NAMALWA (cell line): Measurements from ENCODE around the gene MRE11.
"Not testable (repeated sequence)": the region's sequence is repeated elsewhere in the genome, so short reads cannot be mapped to it uniquely, and the experiment has no call there.

Experiments used
- DNase-seq: peaks from one replicate; pipeline ENCODE4 v3.0.0-alpha.2; 2015; ENCODE audit warnings: low spot score

MRE11 gene

DNA sequence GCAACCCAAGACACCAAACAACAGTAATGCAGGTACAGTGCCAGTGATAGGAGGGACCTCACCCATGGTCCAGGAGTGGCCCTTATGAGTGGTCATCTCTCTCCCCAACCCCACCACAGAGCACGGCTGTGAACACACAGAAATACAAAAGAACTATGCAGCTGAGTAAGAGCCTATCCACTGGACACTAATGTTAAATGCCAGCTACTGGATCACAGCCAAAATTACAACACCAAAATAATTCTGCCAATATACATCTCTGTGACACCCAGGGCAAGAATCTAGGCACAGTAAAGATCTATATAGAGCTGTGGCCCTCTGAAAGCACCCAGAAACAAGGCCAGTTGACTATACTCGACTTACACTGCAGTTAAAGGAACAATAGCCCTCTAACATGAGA, 69.6 kb downstream of the MRE11 start:
- no peak for DNase-seq

DNA sequence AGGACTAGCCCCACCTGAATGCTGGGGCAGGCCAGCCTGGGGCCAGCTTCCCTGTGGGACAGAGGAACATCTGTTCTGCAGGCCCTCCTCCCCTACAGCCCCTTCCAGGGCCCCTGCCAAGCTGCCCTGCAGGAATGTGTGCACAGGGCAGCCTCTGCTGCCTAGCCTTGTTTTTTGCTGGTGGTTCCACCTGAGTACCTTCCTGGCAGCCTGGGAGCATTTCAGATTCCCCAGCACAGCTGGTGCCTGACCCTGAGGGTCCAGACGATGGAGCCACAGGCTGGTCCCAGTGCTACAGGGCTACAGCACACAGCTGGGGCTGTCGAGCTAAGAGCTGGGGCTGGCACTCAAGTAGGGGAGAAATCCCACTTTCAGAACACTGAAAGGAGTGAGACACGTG, 70.1 kb downstream of the MRE11 start:
- DNase-seq = no peak

DNA sequence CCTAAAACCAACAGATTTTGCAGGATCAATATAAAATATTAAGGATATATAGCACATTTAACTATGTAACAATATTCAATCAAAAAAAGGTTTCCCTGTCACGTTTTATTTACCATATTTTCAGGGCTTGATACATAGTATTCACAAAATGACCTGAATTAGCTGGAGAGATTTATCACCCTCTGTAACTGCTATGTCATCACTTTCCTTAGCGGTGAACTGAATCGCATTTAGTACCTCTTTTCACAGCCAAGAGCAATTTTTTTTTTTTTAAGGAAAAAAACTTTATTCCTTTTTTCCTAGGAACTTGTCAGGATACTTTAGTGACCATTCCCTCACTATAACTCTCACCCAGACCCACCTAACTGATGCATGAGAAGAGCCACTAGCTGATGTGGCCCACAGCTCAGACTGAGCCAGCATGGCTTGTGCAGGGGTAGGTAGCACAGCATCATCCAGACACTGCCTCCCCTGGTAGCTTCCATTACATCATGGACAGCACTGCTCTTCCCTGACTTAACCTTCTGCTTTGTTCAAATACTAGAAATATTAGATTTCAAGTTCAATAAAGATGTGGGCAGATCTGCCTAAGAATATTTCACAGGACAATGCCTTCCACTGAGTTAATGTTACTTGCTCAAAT, 75.4 kb downstream of the MRE11 start:
- DNase-seq = no peak

DNA sequence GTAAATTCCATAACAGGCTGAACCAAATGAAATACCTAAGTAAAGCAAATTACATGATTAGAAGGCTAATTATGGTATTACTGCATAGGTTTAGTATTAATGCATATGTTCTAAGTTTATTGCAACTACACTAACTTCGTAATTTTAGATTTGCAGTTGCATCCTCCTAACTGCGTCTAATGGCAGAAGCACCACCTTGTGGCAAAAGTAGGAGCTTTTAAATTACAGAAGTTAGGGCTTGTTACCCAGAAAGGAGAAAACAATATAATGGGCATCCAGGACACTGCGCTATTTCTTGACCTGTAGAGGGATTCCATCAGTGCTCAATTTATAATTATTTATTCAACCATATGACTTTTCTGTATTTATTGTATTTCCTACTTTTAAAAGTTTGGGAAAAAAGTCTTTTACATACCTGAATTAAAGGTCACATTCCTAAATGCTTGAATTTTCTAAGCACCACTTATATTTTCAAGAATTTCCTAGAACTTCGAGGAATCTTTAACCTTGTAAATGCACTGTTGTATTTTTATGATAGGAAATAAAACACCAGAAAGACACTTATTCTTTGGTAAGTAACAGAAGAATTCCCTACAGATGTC, 76.2 kb downstream of the MRE11 start:
- DNase-seq = peak; percentile 34

DNA sequence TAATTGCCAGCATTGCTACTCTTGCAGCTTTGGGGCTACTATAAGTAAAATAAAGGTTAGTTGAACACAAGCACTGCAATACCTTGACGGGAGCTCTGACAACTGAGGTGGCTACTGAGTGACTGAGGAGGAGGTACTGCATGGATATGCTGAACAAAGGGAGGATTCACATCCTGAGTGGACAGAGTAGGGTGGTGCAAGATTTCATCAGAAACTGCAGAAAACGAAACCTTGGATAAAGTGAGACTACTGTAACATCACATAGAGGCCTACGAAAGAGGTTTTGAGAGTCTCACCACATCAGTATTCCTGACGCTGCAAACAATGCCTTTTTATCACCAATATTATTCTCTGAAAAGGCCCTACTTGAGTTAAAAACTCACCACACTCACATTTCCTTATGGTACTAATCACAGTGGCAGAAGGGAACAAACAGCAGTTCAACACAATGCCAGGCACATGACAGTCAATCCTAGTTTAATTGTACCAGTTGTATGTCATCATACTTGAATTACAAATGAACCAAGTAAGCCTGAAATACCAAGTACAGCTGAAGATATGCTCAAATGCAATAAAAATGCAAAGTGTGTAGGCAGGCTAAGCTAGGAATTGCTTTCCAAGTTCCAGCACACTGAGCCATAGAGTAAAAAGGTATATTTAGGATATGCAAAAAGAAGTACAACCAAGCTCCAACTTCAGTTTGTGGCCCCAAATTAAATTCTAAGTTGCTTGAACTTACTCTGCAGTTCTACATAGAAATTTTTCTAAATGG, 88.4 kb downstream of the MRE11 start:
- no peak for DNase-seq

DNA sequence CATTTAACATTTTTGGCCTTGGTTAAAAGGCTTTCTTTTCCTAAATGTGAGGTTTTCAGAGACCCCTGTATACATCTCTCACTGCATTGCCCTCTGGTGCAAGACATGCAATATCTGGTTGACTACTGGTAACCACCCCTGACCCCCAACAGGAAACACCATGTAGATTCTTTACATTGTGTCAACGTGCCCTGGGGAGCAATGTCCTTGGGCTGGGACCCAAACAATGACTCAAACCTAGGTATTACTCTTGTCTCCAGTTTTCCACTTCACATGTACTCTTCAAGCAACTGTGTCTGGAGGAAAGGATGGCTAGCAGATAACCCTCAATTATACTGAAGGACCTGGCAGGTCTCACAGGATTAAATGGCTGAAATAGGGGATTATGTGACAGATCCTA, 91.3 kb downstream of the MRE11 start:
- no peak for DNase-seq

DNA sequence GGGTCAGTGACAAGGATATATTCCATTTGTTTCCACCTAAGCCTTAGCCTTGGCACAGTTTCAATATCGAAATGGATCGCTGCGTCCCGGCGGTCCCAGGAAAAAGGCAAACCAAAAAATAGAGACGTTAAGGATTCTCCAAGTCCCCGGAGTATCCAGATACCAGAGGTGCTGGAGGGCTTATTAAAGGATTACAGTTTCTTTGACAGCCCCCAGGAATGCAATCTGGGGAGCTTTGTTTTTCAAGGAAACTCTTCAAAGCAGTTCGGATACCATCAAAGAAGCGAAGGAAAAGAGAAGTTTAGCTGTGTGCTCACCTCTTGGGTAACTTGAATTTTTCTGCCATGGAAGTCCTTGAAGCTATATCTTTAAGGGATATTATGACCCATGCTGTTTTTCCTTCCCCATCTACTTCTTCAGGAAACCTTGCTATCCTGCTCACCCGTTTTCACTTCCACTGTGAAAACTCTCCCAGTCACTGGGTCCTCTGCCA, 91.8 kb downstream of the MRE11 start:
- no peak for DNase-seq

DNA sequence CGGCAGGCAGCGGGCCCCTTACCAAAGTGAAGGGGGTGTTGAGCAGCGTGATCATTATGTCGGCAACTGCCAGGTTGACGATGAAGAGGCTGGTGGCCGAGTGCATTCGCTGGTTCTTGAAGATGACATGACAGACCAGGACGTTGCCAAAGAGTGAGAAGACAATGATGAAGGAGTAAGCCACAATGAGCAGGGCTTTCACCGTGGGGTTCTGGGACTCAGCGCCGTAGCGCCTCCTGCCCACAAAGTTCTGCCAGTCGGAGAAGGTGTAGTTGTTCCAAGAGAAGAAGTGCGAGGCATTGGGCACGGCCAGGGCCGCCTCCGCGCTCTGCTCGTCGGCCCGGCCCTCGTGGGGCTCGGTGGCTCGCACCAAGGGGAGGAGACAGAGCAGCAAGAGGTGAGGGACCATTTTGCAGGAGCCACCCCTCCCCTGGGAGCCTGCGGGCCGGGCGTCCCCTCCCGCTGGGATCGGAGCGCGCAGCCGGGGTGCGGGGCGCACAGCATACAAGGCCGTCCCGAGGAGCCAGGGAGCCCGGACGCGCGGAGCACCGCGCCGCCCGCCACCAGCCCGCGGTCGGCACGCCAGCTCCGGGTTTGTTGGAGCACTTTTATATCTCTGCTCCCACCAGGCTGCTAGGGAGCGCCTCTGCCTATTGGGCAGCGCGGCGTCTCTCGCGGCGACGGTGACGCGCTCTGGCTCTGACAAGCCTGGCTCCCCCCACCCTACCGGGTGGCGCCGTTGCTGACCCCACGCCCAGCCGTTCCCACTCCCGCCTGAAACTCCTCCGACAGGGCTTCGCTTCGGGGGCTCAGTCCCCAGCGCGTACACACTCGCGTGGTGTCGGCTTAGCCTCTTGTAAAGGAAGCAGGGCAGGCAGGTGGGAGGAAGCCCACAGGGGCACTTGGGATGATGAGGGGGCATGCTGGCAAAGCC, 92.5 kb downstream of the MRE11 start, which contains the start of gene GPR83:
Gene GPR83 (minus strand): TSS at position 581 of the 934 bp plus-strand sequence. CDS start 172 bp downstream, at position 409.
- DNase-seq = no peak

DNA sequence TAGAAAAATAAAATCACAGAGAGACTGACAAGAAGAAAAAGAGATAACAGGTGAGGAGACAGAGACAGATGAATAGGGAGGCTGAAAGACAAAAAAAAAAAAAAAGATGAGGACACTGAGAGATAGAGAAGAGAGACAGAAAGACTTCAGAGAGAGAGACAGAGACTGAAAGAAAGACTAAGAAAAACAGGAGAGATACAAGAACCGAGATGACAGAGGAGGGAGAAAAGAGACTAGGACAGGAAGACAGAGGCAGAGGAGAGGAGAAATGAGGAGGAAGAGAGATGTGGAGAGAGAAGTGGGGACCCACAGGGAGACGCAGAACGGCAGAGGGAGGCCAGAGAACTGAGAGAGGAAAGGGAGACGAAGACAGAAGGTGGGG, 93.2 kb downstream of the MRE11 start:
- DNase-seq = no peak

DNA sequence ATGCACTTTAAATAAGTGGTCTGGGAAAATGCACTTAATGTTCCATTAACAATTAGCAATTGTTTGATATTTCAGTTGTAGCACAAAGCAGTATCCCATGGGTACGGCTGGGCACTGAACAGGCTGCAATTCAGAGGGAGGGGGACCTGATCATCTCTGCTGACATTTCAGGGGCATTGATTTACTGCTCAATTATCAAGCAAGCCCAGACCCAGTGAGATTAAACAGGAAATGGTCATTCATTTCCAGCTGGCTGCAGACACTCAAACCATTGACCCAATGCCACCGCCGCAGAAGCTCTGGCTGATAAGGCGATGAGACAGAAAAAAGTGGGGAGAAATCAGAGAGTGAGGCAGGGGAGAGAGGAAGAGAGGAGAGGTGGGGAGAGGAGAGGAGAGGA, 93.6 kb downstream of the MRE11 start:
- no peak for DNase-seq

DNA sequence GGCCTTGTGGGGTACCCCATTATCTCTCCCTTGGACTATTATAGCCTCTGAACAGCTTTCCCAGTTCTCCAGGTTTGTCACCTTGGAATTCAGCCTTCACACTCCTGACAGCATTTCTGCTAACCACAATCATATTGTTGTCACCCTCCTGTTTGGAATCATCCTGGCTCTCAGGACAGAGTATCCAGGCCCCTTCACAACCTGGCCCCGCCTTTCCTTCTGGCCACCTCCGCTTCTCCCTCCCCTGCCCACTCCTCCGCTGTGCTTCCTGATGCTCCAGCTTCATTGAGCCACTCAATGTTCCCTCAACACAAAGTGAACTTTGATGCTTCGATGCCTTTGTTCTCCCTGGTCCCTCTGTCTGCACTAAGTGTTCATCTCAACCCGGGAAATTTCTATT, 95.5 kb downstream of the MRE11 start:
- DNase-seq = no peak

DNA sequence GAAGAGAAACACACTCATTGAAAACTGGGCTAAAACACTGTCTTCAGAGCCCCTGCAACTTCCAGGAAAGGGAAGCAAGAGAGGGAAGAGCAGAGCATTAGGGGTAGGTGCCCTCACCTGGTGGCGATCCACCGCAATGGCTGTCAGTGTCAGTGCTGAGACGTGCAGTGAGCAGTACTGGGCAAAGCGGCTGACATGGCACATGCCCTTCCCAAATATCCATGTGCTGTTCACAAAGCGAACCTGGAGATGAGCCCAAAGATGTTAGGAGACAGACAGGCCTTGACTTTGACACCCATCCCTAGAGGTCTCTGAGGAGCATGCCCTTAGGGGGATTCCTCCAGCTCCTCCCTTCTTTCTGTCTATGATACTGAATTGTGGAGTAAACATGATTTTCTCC, 97.4 kb downstream of the MRE11 start:
- no peak for DNase-seq

DNA sequence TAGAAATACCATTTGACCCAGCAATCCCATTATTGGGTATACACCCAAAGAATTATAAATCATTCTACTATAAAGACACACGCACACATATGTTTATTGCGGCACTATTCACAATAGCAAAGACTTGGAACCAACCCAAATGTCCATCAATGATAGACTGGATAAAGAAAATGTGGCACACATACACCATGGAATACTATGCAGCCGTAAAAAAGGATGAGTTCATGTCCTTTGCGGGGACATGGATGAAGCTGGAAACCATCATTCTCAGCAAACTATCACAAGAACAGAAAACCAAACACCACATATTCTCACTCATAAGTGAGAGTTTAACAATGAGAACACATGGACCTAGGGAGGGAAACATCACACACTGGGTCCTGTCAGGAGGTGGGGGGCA, 101.7 kb downstream of the MRE11 start:
- DNase-seq = not testable (repeated sequence)

DNA sequence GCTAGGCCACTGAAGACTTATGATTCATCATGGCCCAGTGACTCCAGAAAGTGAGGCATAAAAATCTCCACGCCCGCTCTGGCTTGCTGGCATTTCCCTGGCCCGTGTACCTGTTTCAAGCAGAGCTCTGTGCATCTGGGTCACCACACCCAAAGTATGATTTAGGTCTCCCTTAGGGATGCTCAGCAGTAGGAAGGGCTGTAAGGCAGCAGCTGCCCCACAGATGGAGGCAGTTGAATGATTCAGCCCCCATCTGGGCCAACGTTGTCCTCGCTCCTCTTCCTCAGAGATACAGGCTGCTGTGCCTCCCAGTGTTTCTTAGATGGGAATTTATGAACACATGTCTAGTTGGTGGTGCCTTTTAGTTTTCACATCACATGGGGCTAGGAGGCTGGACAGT, 114.0 kb downstream of the MRE11 start:
- DNase-seq = no peak

DNA sequence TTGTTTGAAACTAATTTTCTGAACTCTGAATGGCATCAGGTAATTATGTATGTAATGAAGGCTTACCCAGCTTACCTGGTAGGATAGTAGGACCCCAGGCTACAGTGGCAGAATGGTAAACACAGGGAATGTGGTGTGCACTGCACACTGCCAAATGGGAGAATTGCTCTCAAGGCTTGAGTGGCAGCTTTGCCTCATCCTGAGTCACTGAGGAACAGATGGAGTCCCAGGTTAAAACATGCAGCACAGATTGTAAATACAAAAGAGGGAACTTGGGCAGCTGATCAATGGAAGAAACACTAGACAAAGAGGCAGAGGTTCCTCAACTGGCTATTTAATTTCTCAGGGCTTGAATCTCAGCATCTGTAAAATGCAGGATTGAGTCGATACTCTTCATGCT, 116.8 kb downstream of the MRE11 start:
- no peak for DNase-seq

DNA sequence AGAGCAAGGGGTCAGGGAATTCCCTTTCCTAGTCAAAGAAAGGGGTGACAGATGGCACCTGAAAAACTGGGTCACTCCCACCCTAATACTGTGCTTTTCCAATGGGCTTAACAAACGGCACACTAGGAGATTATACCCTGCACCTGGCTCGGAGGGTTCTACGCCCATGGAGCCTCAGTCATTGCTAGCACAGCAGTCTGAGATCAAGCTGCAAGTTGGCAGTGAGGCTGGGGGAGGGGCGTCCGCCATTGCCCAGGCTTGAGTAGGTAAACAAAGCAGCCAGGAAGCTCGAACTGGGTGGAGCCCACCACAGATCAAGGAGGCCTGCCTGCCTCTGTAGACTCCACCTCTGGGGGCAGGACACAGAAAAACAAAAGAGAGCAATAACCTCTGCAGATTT, 123.1 kb downstream of the MRE11 start:
- DNase-seq = not testable (repeated sequence)
